Ureter (tissue), 1 donor: ENCODE data around the gene IFNA7. TPM values are rescaled to one million over a fixed set of nuclear protein-coding genes. Genes with fewer than 3 reads are reported as not detected.
"Not testable (repeated sequence)": the region's sequence is repeated elsewhere in the genome, so short reads cannot be mapped to it uniquely, and the experiment has no call there.

ENCODE experiments used
- DNase-seq: peaks from one replicate; pipeline ENCODE4 v3.0.0-alpha.2; 2020; ENCODE audit warnings: low spot score
- total RNA-seq: library from RNA; stranded (reverse); gene quantifications from one replicate; pipeline ENCODE4 v1.2.4, GENCODE V29; 2023
- donor health status: DM: yes; HTN: yes; CAD: no.

The IFNA7 gene
- total RNA-seq, 1 donor from 2014 or later = not detected

DNA sequence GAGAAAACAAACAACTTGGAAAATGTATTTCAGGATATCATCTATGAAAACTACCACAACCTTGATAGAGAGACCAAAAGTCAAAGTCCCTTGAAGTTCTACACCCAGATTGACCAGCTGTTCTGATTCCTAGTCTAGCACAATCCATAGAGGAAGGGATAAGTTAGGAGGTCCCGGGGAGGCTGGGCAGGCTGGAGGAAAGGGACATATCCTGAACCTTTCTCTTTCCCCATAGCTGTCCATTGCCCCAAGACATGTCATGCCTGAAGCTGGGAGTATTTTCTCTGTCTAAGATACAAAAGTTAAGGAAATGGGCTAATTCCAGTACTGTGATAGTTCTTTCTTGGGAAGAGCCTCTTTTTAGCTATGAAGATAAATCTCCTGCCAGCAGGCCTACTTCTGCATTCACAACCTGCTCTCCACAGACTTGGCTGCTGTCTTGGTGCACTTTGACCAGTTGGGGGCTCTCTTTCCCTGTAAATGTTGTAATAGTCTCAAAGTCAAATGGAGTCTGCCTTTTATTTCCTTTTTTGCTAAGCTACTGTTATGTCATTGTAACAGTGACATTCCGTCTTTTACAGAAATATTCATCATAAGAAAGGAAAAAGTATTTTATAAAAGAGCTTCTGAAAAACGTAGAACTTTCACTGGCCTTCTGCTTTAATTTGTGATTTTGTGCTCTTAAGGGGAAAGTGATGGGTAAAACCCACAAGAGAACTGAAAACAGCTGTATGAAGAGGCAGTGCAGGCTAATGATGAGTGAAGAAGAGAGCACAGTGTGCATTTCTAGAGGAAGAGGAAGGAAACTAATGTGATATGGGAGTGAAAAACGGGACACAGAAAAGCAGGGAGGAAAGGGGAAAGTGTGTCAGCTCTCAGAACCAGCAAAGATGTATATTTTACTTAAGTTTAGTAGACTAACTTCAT, 18.9 kb downstream of the IFNA7 start:
- DNase-seq = not testable (repeated sequence)

DNA sequence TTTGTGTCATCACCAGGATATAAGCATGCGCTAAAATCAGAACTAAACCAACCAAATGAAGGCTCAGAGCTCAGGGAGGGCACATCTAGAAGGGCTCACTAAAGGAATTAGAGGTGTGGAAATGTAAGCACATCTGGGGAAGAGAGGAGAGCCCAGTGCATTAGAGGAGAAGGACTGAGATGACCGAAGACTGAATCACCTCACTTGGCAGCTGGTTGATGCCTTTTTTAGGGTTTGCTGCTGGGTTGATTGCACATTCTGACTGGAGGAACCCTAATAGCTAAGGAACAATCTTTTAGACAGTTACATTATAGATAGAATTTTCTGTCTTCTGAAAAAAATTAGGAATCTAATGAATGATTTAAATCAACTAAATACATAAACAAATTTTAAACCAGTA, 27.3 kb downstream of the IFNA7 start:
- DNase-seq = no peak

DNA sequence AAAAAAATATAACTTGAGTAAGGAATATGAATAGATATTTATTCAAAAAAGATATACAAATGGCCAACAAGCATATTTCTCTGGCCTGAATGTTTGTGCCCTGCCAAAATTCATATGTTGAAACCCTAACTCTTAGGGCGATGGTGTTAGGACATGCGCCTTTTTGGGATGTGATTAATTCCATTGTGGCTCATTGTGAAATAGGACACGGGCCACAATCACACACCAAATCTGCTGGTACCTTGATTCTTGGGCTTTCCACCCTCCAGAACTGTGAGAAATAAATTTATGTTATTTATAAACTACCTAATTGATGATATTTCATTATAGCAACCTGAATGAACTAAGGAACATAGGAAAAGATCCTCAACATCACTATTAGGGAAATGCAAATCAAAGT, 29.8 kb downstream of the IFNA7 start:
- no peak for DNase-seq

DNA sequence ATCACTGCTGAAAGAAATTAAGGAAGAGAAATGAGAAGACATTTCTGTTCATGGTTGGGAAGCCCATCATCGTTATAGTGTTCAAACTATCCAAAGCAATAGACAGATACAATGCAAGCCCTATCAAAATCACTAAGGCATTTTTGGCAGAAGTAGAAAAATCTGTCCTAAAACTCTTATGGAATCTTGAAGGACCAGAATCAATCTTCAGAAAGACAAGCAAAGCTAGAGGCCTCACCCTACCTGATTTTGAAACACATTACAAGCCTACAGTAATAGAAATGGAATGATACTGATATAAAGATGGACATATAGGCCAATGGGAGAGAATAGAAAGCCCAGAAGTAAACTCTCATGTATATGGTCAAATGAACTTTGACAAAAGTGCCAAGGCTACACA, 30.7 kb downstream of the IFNA7 start:
- DNase-seq = no peak

DNA sequence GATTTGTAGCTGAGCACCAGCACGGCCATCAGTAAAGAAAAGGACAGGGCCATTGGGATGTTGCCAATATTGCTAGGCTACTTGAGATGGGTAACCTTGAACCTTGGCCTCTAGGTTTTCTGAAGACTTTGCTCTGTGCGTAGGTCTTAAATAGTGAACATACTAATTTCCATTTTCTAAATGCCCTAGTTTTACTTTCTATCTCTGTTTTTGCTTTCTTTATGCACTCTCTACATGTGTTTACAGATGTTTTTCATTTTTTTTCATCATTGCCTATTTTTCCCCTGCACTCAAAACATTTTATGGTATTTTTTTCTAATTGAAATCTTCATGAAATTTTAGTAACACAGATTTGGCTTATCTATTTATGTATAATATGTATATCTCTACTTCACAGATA, 35.4 kb downstream of the IFNA7 start, which contains the start of gene IFNA21:
Gene IFNA21, minus strand, starts transcription at position 101 of the 400 bp plus-strand sequence. Its CDS starts 48 bp downstream, at position 53.
- DNase-seq = not testable (repeated sequence)

DNA sequence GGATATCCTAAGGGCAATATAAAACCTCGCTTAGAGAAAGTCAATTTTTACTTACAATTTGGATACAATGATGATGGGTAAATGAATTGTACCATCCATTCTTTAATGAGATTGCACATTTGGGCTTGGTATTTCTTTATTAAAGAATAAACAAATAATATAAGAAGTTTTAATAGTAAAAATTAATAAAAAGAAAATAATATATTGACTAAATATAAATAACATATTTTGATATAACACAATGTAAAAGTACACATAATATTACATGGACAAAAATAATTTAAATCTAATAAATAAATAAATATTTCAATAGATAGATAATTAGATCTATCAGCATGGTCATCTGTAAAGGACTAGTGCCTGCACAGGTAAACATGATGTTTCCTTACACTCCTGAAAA, 36.5 kb downstream of the IFNA7 start:
- DNase-seq = no peak

DNA sequence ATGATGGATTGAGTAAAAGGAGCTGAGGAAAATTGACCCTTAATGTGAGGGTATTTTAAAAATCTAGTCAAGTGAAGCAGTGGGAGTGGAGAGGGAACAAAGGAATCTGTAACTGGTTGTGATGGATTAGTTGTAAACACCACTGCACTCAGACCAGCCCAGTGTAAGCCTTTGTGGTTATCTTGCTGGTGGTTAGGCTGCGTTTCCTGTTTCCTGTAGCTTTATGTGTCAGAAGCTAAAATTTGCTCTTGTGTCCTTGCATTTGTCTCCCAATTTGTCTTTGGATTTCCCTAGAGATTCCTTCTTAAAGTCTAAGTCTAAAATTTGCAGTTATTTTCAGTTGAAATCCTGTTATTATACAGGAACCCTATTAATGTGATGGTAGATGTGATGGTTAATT, 41.8 kb downstream of the IFNA7 start:
- DNase-seq = no peak

DNA sequence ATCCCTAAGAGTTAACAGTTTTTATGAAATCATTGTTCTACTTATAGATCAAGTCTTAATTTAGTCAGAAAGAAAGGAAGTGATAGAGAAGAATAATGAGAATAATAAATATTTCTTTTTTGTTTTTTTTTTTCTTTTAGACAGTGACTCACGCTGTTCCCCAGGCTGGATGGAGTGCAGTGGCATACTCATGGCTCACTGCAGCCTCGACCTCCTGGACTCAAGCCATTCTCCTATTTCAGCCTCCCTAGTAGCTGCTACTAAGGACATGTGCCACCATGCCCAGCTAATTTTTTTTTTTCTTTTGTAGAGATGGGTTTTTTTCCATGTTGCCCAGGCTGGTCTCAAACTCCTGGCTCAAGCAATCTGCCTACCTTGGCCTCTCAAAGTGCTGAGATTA, 46.5 kb downstream of the IFNA7 start:
- no peak for DNase-seq

DNA sequence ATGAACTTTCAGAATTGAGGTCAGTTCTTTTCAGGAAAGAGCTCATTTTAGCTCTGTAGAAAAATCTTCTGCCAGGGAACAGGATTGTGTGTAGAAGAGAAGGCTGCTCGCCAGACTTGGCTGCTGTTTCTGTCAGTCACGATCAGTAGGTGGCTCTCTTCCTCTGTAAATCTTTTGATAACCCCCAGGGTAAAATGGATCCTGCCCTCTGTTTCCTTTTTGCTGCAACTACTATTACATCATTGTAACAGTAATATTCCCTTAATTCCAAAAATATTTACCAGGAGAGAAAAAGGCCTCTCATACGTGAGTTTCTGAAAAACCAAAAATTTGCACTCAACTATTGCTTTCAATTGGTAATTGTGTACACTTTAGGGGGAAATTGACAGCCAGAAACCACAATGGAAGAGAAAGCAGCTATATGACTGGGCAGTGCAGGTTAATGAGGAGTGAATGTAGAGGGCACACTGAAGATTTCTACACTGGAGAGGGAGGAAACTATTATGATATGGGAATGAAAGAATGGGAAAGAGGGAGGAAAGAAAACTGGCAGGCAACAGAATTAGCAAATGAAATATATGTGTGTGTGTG, 47.9 kb downstream of the IFNA7 start:
- no peak for DNase-seq

DNA sequence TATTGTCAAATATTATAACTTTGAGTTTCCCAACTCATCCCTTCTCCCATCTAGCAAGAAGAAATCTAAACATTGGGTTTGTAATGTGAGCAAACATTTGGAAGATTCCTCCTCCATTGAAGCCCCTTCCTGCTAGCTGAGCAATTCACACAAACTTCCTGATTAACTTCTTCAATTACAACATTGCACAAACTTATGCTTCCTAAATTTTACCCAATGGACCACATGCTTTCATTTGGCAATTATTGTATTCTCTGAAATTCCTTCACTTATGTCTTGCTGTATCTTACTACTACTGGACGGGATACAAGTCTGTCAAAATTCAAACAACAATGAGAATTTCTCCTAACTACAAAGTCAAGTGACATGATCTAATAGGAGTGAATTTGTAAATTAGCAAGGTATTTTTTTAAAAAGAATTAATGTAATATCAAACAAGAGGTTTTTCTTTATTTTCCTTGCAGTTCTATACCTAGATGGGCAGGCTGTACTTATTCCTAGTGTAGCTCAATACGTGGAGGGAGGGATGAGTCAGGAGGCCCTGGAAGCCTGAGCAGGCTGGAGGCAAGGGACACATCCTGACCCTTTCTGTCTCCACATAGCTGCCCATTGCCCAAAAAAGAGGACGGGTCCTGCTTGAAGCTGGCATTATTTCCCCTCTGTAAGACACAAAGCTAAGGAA, 48.5 kb downstream of the IFNA7 start:
- DNase-seq = no peak

Other genes with a start within 250 kb of the IFNA7 start
- gene HACD4, start 170.6 kb downstream of the IFNA7 start, total RNA-seq = 4.1 TPM
- gene IFNB1, start 124.3 kb downstream of the IFNA7 start, total RNA-seq = not detected
- not detected for gene IFNW1, start 60.4 kb downstream of the IFNA7 start, total RNA-seq
- not detected for gene IFNA21, start 35.5 kb downstream of the IFNA7 start, total RNA-seq
- gene IFNA4, start 14.6 kb downstream of the IFNA7 start, total RNA-seq = not detected
- gene IFNA10, start 4.9 kb upstream of the IFNA7 start, total RNA-seq = not detected
- gene IFNA16, start 15.1 kb upstream of the IFNA7 start, total RNA-seq = not detected
- gene IFNA17, start 26.0 kb upstream of the IFNA7 start, total RNA-seq = not detected
- not detected for gene IFNA14, start 37.8 kb upstream of the IFNA7 start, total RNA-seq
- not detected for gene IFNA5, start 103.1 kb upstream of the IFNA7 start, total RNA-seq
- gene KLHL9, start 133.2 kb upstream of the IFNA7 start, total RNA-seq = 27.8 TPM
- gene IFNA6, start 148.7 kb upstream of the IFNA7 start, total RNA-seq = not detected
- not detected for gene IFNA13, start 165.9 kb upstream of the IFNA7 start, total RNA-seq
- not detected for gene IFNA2, start 183.2 kb upstream of the IFNA7 start, total RNA-seq
- not detected for gene IFNA8, start 206.9 kb upstream of the IFNA7 start, total RNA-seq
- gene IFNA1, start 238.2 kb upstream of the IFNA7 start, total RNA-seq = not detected